Measurements from ENCODE around the gene JKAMP.

The JKAMP gene

GRCh38 chr14:59540852-59541251, 56.5 kb downstream of the JKAMP start:
- no peak for DNase-seq (ENCODE audit: low spot score)

- no peak for DNase-seq (ENCODE audit: low spot score)
Measured at GRCh38 chr14:59541731-59542130, 57.4 kb downstream of the JKAMP start.

DNA sequence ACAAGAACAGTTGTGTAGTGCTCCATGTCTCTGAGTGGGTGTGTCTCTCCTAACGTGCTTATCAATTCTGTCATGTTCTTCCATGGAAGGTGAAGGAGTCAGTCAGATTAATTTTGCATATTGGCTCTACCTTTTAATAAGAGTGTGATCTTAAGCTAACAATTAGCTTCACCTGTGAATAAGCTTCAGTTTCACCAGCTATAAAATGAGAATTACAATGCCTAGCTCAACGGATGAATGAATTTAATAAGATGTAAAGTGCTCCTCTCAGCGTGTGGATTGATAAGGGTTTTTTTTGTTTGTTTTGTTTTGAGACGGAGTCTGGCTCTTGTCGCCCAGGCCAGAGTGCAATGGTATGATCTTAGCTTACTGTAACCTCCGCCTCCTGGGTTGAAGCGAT, 59.6 kb downstream of the JKAMP start:
- no peak for DNase-seq (ENCODE audit: low spot score)

GRCh38 chr14:59547310-59547709, 63.0 kb downstream of the JKAMP start:
- DNase-seq (ENCODE audit: low spot score) = no peak
